Limb (tissue), 2 donors: Measurements from ENCODE around the gene ATP6V0C.
"Not testable (repeated sequence)": the region's sequence is repeated elsewhere in the genome, so short reads cannot be mapped to it uniquely, and the experiment has no call there.

Source experiments
- DNase-seq, 2 donors: peaks; one replicate each; pipeline ENCODE4 v3.0.0-alpha.2; 2016; ENCODE audit errors: extremely low spot score in 2 of 2

Gene ATP6V0C

DNA sequence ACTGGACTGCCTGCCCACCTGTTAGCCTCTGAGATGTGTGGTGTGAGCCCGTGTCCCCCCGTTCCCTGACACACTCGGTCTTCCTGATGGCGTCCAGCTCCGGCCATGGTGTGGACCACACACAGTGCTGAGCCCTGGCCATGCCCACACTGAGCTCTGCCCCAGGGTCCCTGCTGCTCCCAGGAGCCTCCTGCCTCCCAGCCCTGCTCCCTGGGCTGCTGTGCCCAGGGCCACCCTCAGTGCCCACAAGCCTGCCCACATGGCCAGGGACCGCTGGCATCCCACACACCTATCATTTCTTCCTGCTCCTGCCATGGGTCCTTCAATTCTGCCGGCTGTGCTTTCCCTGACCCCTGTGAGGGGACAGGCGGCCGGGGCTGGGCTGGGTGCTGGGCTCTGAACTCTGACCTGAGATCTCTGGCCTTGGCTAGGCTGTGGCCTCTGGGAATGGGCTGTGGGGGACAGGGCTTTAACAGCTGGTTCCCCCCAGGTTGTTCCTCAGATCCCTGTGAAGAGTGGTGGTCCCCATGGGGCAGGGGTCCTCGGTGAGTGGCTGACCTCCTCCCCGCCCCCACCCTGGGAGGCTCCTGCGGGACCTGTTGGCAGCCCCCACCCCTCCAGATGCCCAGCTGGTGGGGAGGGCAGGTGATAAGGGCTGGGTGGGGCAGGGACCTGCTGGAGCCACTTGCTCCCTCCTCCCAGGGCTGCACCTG, 13.5 kb downstream of the ATP6V0C start:
- no peak for DNase-seq

DNA sequence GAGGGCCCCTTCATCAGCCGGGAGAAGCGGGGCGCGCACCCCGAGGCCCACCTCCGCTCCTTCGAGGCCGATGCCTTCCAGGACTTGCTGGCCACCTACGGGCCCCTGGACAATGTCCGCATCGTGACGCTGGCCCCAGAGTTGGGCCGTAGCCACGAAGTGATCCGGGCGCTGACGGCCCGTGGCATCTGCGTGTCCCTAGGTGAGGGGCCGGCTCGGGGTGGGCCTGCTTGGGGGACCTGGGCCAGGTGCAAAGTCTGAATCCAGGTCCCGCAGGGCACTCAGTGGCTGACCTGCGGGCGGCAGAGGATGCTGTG, 14.0 kb downstream of the ATP6V0C start:
- no peak for DNase-seq

- DNase-seq = no peak
Observed at GRCh38 chr16:2528161-2529060, 14.7 kb downstream of the ATP6V0C start.

GRCh38 chr16:2529061-2529931, 15.5 kb downstream of the ATP6V0C start:
- no peak for DNase-seq

DNA sequence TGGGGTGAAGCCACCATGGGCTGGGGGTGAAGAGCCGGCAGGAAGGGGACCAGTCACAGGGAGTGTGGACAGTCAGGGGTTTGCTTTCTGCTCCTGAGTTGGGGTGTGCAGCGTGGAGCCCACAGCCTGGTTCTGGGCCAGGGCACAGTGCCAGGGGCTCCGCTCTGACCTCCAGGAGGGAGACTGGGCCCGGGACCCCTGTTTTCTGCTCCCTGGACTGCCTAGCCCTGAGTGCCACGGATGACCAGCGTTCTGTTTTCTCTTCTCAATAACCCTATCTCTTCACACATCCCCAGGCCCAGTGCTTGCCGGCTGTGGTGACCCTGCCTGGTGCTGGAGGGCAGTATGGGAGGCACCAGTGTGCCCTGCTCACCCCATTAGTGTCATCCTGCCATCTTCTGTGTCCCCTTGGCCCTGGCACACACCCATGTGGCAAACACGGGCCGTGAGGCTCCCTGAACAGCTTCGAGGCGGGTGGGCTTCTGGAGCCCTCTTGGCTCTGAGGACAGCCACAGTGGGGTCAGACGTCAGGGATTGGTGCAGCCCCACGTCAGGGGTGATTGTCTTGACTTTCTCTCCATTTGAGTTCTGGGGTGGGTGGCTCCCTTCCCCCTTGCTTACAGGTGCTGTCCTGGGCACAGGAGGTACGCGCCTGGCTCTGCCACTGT, 16.3 kb downstream of the ATP6V0C start:
- DNase-seq = no peak

DNA sequence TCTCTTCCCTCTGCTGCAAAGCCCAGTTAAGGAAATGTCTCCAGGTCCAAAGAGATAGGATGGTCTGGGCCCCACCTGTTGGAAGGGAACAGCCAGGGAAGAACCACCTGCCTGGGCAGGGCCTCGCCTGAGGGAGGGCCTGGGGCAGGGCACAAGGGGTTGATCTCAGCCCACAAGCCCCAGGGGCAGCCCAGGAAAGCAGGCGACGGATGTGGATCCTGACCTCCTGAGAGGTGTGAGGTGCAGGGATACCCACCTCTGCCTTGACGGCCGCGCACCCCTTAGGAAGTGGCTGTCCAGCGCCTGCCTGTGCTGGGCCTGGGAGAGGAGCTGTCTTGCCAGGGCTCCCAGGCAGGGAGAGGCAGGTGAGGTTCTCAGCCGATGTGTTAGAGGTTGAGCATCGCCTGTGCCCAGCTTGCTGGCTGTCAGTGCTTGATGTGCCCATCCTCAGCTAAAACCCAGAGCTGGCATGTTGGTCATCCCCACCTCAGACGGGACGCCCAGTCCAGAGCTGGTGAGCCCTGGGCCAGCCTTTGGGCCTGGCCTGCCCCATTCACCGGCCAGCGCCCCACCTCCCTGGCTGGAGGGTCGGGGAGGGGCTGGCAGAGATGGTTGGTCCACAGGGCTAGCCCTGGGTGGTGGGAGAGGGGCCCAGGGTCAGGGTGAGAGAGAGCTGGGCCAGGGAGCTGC, 17.0 kb downstream of the ATP6V0C start:
- no peak for DNase-seq

- DNase-seq = no peak
Observed at GRCh38 chr16:2531371-2531695, 17.6 kb downstream of the ATP6V0C start, which contains the start of gene CEMP1. Gene CEMP1, minus strand, starts transcription at chr16:2531408. Its CDS starts 335 bp downstream, at chr16:2531073.

DNA sequence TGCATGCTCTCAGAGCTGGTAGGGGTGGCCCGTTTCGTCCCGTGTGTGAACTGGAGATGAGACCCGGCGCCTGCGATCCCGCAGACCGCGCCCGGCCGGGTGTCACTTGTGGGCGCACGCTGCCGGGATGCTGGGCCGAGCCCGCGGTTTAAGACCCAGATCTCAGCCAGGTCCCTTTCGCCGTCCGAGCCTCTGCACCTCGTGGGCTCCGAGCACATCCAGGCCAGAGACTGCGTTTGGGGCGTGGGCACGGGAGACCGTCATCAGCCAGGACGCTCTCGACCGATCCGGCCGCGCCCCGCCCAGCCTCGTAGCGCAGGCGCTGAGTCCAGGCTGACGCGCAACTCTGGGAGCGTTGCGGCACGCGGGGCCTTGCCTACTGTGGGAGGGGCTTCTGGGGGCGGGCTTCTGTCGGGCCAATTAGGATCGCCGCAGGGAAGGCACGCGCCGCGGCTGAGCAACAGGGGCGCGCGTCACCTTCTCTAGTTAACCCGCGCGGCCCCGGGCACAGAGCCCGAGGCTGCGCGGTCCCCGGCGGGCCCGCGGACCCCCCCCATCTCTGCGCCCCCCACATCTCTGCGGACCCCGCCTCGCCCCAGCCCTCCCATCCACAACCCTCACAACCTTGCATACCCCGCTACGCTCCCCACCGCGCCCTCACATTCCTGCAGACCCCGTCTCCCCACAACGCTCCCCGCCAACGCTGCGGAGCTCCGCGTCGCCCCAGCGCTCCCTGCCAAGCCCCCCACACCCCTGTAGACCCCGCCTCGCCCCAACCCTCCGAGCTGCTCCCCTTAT, 18.1 kb downstream of the ATP6V0C start:
- peak; percentile 95 to 97 for DNase-seq

DNA sequence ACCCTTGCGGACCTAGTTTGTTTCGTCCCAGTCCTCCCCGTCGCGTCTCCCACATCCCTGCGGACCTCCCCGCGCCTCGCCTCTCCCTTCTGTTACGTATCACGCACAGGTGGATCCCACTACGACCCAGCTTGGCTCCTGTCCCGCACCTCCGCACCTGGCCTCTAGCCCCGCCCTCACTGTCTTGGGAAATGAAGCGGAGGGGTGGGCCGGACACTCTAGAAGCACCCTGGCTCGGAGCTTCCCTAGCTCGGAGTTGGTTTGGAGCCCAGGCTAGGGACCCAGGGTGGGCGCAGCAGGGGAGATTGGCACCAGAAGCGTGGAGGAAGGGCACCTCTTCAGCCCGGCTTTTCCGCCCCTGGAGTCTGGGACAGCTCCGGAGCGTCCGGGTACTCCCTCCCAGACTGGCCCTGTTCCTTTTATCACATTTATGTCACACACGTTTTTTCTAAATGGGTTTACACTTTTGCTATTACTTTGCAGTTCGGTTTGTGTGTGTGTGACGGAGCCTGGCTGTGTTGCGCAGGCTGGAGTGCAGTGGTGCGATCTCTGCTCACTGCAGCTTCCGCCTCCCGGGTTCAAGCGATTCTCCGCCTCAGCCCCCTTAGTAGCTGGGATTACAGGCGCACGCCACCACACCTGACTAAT, 18.9 kb downstream of the ATP6V0C start:
- no peak for DNase-seq

- DNase-seq = not testable (repeated sequence)
Observed at GRCh38 chr16:2533142-2533755, 19.5 kb downstream of the ATP6V0C start.

DNA sequence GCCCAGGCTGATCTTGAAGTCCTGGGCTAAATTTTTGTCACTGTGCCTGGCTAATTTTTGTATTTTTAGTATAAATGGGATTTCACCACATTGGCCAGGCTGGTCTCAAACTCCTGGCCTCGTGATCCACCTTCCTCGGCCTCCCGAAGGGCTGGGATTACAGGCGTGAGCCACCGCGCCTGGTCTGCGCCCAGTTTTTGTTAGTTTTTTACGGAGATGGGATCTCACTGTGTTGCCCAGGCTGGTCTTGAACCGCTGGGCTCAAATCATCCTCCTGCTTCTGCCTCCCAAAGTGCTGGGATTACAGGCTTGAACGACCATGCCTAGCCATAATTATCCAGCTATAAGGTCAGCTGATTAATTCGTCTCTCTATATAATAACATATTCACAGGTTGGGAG, 20.2 kb downstream of the ATP6V0C start:
- no peak for DNase-seq

DNA sequence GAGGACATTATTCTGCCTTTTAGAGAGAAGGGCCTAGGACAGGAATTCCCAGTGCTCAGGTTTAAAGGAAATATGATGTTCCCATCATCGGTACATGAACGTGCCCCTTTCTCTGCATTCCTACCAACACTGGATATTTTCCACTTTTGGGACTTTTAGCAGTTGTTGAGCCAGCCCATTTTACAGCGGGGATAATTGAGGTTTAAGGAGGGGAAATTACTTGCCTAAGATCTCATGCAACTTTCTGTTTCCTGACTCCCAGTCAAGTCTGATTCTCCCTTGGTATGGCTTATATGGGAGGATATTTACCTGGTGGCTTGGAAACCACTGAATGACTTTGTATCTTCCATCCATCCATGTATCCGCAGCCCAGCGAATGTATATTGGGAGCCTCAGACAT, 20.6 kb downstream of the ATP6V0C start:
- DNase-seq = not testable (repeated sequence)

GRCh38 chr16:2535625-2536013, 21.9 kb downstream of the ATP6V0C start:
- DNase-seq = no peak

DNA sequence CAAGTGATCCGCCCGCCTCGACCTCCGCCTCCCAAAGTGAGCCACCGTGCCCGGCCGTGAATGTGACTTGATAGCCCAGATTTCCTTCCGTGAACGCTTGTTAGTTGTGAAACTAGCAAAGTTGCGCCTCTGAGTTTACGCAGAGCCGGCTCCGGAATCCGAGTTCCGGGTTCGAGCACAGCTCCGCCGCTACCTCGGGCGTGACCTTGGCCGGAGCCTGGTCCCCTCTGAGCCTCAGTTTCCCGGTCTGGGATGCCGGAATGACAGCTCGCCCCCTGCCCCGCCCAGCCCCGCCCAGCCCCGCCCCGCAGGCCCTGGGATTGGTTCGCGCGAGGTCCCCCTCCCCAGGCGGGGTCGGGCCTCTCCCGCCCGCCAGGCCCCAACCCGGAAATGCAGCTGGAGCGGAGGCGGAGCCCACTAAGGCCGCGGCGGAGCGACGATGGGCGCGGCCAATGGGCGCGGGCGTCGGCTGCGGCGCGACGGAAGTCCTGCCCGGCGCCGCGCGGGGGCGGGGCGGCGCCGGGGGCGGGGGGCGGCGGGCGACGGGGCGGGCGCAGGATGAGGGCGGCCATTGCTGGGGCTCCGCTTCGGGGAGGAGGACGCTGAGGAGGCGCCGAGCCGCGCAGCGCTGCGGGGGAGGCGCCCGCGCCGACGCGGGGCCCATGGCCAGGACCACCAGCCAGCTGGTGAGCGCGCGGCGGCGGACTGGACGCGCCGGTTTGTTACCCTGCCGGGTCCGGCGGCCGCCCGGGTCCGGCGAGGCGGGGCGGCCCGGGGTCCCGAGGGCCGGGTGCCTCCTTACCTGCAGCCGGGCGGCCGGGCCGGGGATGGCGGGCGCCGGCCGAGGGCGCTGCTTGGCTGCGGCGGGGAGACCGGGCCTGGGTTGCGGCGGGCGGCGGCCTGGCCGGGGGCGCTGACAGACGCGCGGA, 24.0 kb downstream of the ATP6V0C start, which contains the start of gene PDPK1:
Gene PDPK1, plus strand, starts transcription at position 571 of the 929 bp plus-strand sequence. Its CDS starts 92 bp downstream, at position 663.
- DNase-seq = peak; percentile 92 to 97

GRCh38 chr16:2539192-2539844, 25.6 kb downstream of the ATP6V0C start:
- DNase-seq = not testable (repeated sequence)

GRCh38 chr16:2539845-2540458, 26.2 kb downstream of the ATP6V0C start:
- not testable (repeated sequence) for DNase-seq

DNA sequence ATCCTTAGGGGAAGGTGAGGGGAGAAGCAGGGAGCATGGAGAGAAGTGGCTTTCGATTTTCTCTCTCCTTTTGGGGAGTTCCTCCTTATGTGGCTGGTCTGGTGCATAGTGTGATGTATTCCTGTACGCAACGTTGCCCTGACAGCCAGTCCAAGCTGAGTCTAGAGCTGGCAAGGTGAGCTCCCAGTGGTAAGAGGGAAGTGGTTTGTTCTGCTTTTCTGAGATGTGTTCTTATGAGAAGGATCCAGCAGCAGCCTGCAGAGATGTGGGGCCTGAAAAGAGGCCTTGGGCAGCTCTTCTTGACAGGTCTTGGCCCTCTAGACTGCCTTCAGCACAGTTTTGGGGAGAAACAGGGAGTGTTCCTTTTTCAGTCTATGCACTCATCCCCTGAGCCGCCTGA, 27.2 kb downstream of the ATP6V0C start:
- not testable (repeated sequence) for DNase-seq
